Stimulated activated CD8-positive, alpha-beta memory T cell treated with anti-CD3 and anti-CD28 coated beads, Interleukin-7, amount 100 ng/mL, for 1 hour (primary cell): ENCODE measurements around the gene GPC6.

Experiments
- DNase-seq, 2 donors: peaks; one replicate each; pipeline ENCODE4 v3.0.0-alpha.2; 2020; ENCODE audit warnings: low read depth in 2 of 2

The GPC6 gene

GRCh38 chr13:94033830-94034642, 807.4 kb downstream of the GPC6 start:
- no peak for DNase-seq

- no peak for DNase-seq
Measured at GRCh38 chr13:94050039-94050438, 823.4 kb downstream of the GPC6 start.

GRCh38 chr13:94050686-94051085, 824.1 kb downstream of the GPC6 start:
- DNase-seq = no peak

- no peak for DNase-seq
Measured at GRCh38 chr13:94053986-94054593, 827.5 kb downstream of the GPC6 start.

- DNase-seq = no peak
Measured at GRCh38 chr13:94056362-94056990, 829.9 kb downstream of the GPC6 start.

GRCh38 chr13:94057618-94058186, 831.1 kb downstream of the GPC6 start:
- DNase-seq = no peak

GRCh38 chr13:94058821-94059360, 832.3 kb downstream of the GPC6 start:
- no peak for DNase-seq

- no peak for DNase-seq
Measured at GRCh38 chr13:94061301-94061700, 834.7 kb downstream of the GPC6 start.

- no peak for DNase-seq
Measured at GRCh38 chr13:94063096-94063495, 836.5 kb downstream of the GPC6 start.

- no peak for DNase-seq
Measured at GRCh38 chr13:94063848-94064247, 837.2 kb downstream of the GPC6 start.

GRCh38 chr13:94065741-94066140, 839.1 kb downstream of the GPC6 start:
- DNase-seq = no peak

- no peak for DNase-seq
Measured at GRCh38 chr13:94073007-94073744, 846.6 kb downstream of the GPC6 start.

GRCh38 chr13:94079876-94080275, 853.3 kb downstream of the GPC6 start:
- DNase-seq = no peak

GRCh38 chr13:94080527-94080926, 853.9 kb downstream of the GPC6 start:
- DNase-seq = no peak

GRCh38 chr13:94087100-94087499, 860.5 kb downstream of the GPC6 start:
- no peak for DNase-seq

GRCh38 chr13:94088742-94089141, 862.1 kb downstream of the GPC6 start:
- no peak for DNase-seq

- DNase-seq = no peak
Measured at GRCh38 chr13:94090773-94091480, 864.3 kb downstream of the GPC6 start.

GRCh38 chr13:94093652-94094315, 867.2 kb downstream of the GPC6 start:
- DNase-seq = no peak

GRCh38 chr13:94109715-94110374, 883.2 kb downstream of the GPC6 start:
- DNase-seq = no peak

- no peak for DNase-seq
Measured at GRCh38 chr13:94112227-94112626, 885.6 kb downstream of the GPC6 start.
